ENCODE results near the gene VMO1.

Gene VMO1

DNA sequence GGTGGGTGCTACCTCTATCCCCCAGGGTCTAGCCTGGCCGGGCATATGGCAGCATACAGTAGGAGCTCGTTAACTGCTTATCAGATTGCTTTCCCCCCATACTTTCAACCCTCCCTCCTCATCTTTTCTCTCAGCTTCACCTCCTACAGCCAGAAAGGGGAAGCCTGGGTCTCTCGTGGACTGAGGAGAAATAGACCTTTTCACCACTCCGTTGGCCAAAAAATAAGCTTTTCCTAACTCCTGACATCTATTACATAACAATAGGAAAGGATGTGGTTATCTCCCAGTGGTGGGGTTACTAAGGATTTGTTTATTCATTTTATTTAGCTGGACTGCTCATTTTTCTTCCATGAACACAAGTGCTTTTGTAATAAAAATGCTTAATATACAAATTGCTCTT lies 37.5 kb downstream of the VMO1 start:
- TF ChIP-seq, protein P1, sequence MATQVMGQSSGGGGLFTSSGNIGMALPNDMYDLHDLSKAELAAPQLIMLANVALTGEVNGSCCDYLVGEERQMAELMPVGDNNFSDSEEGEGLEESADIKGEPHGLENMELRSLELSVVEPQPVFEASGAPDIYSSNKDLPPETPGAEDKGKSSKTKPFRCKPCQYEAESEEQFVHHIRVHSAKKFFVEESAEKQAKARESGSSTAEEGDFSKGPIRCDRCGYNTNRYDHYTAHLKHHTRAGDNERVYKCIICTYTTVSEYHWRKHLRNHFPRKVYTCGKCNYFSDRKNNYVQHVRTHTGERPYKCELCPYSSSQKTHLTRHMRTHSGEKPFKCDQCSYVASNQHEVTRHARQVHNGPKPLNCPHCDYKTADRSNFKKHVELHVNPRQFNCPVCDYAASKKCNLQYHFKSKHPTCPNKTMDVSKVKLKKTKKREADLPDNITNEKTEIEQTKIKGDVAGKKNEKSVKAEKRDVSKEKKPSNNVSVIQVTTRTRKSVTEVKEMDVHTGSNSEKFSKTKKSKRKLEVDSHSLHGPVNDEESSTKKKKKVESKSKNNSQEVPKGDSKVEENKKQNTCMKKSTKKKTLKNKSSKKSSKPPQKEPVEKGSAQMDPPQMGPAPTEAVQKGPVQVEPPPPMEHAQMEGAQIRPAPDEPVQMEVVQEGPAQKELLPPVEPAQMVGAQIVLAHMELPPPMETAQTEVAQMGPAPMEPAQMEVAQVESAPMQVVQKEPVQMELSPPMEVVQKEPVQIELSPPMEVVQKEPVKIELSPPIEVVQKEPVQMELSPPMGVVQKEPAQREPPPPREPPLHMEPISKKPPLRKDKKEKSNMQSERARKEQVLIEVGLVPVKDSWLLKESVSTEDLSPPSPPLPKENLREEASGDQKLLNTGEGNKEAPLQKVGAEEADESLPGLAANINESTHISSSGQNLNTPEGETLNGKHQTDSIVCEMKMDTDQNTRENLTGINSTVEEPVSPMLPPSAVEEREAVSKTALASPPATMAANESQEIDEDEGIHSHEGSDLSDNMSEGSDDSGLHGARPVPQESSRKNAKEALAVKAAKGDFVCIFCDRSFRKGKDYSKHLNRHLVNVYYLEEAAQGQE (IDR thresholded peaks at IDR 0.05; ENCODE audit: insufficient read depth in 1 of 2, low read depth in 2 of 2, low read length in 2 of 2): no peak
- TF ChIP-seq FOXP2 (optimal IDR thresholded peaks at IDR 0.05; ENCODE audit: borderline replicate concordance, extremely low read depth, extremely low read length, insufficient read depth) (no peak), TAF1 (IDR thresholded peaks at IDR 0.05; ENCODE audit: borderline replicate concordance, insufficient read depth, low read length) (no peak), SIN3A (IDR thresholded peaks at IDR 0.05; ENCODE audit: borderline replicate concordance, insufficient read depth, low read length) (no peak)

DNA sequence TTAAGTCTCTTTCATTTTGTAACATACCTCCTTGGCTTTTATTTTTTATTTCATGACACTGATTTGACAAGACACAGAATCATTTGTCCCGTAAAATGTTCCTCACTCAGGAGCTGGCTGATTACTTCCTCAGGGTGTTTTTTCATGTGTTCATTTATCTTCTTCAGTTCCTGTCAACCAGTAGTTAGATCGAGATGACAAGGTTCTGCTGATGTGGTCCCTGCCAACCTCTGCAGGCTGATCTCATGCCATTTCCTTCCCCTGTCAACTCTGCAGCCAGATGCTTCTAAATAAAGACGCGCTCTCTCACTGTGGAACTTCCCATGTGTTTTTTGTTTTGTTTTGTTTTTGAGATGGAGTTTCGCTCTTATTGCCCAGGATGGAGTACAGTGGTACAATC lies 38.3 kb downstream of the VMO1 start:
- TF ChIP-seq SIN3A (IDR thresholded peaks at IDR 0.05; ENCODE audit: borderline replicate concordance, insufficient read depth, low read length) (no peak), FOXP2 (optimal IDR thresholded peaks at IDR 0.05; ENCODE audit: borderline replicate concordance, extremely low read depth, extremely low read length, insufficient read depth) (peak; percentile 20)

DNA sequence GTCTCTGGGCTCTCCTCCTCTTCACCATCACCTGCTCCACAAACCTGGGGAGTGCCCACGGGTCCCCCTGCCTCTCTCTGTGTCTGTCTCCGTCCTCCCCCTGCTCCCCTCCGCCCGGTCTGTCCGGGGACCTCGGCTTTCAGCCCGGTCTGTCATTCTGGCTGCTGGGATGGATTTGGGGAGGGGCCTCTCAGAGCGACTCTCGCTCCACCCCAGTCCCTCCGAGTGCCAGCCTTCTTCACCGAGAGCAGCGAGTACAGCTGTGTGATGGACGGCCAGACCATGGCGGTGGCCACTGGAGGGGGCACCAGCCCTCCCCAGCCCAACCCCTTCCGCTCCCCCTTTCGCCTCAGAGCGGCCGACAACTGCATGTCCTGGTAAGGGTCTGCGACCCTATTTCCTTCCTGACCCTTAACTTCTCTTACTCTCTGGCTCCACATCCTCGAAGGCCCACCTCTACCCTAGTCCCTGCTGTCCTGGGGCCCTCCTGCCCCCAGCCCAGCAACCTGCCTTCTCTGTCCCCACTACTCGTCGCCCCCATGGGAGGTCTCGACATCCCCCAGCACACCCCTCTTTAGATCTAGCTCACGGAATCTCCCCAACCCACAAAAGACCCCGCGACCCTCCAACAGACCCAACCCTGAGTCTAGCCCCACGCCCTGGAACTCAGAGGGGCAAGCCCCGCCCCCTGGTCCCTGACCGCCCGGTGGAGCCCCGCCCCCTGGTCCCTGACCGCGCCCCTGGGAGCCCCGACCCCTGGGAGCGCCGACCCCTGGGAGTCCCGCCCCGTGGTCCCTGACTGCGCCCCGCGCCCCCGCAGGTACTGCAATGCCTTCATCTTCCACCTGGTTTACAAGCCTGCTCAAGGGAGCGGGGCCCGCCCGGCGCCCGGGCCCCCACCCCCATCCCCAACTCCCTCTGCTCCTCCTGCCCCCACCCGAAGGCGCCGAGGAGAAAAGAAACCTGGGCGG lies 40.9 kb downstream of the VMO1 start:
- TF ChIP-seq, protein P1 (IDR thresholded peaks at IDR 0.05; ENCODE audit: insufficient read depth in 1 of 2, low read depth in 2 of 2, low read length in 2 of 2): no peak
- TF ChIP-seq SIN3A (IDR thresholded peaks at IDR 0.05; ENCODE audit: borderline replicate concordance, insufficient read depth, low read length): no peak
- no peak for TF ChIP-seq FOXP2 (optimal IDR thresholded peaks at IDR 0.05; ENCODE audit: borderline replicate concordance, extremely low read depth, extremely low read length, insufficient read depth)
- TF ChIP-seq TAF1 (IDR thresholded peaks at IDR 0.05; ENCODE audit: borderline replicate concordance, insufficient read depth, low read length): no peak
- TF ChIP-seq POLR2AphosphoS5 (IDR thresholded peaks at IDR 0.05; ENCODE audit: low read depth, low read length): no peak

DNA sequence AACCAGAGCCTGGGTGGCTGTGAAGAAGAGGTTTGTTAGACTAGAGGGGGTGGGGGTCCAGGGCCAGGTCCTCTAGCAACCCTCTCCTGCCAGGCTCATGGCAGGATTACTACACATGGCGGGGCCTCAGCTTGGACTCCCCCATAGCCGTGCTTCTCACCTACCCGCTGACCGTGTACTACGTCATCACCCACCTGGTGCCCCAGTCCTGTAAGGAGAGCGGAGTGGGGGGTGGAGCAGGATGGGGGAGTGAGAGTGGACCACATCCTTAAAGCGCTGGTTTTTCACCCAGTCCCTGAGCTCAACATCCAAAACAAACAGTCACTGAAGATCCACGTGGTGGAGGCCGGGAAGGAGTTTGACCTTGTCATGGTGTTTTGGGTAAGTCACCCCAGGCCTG lies 42.3 kb downstream of the VMO1 start:
- TF ChIP-seq FOXP2 (optimal IDR thresholded peaks at IDR 0.05; ENCODE audit: borderline replicate concordance, extremely low read depth, extremely low read length, insufficient read depth): no peak
- TF ChIP-seq, protein P1 (IDR thresholded peaks at IDR 0.05; ENCODE audit: insufficient read depth in 1 of 2, low read depth in 2 of 2, low read length in 2 of 2): no peak
- TF ChIP-seq TAF1 (IDR thresholded peaks at IDR 0.05; ENCODE audit: borderline replicate concordance, insufficient read depth, low read length): no peak
- TF ChIP-seq SIN3A (IDR thresholded peaks at IDR 0.05; ENCODE audit: borderline replicate concordance, insufficient read depth, low read length): no peak
- TF ChIP-seq POLR2AphosphoS5 (IDR thresholded peaks at IDR 0.05; ENCODE audit: low read depth, low read length): no peak

DNA sequence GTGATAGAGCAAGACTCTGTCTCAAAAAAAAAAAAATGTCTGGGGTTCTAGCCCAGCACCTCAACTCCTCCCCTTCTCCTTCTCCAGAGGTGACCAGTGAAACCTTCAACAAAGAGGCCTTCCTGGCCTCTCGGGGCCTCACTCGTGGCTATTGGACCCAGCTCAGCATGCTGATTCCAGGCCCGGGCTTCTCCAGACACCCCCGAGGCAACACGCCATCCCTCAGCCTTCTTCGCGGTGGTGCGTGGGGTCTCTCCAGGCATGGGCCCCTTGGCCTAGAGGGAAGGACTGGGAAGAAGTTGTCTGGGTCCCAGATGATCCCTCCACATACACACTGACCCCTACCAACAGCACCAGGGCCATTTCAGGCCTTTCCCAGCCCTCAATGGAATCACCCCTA lies 42.9 kb downstream of the VMO1 start:
- TF ChIP-seq FOXP2 (optimal IDR thresholded peaks at IDR 0.05; ENCODE audit: borderline replicate concordance, extremely low read depth, extremely low read length, insufficient read depth) (no peak), POLR2AphosphoS5 (IDR thresholded peaks at IDR 0.05; ENCODE audit: low read depth, low read length) (no peak), SIN3A (IDR thresholded peaks at IDR 0.05; ENCODE audit: borderline replicate concordance, insufficient read depth, low read length) (no peak), TAF1 (IDR thresholded peaks at IDR 0.05; ENCODE audit: borderline replicate concordance, insufficient read depth, low read length) (no peak)
- TF ChIP-seq, protein P1 (IDR thresholded peaks at IDR 0.05; ENCODE audit: insufficient read depth in 1 of 2, low read depth in 2 of 2, low read length in 2 of 2): no peak
